Measurements from ENCODE around the gene THRAP3. TPM values are rescaled to one million over a fixed set of nuclear protein-coding genes. Genes with fewer than 3 reads are reported as not detected.

THRAP3 gene
- total and polyA plus RNA-seq, 9 of the 15 experiments (the other 6 are each of a cell fraction or from before 2014, with no cell fraction given): 66.2 to 135 (median 113) TPM

DNA sequence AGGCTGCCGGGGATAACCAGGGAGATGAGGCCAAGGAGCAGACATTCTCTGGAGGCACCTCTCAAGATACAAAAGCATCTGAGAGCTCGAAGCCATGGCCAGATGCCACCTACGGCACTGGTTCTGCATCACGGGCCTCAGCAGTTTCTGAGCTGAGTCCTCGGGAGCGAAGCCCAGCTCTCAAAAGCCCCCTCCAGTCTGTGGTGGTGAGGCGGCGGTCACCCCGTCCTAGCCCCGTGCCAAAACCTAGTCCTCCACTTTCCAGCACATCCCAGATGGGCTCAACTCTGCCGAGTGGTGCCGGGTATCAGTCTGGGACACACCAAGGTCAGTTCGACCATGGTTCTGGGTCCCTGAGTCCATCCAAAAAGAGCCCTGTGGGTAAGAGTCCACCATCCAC is 62.6 kb downstream of the THRAP3 start (continued):
- TF ChIP-seq, protein P1, sequence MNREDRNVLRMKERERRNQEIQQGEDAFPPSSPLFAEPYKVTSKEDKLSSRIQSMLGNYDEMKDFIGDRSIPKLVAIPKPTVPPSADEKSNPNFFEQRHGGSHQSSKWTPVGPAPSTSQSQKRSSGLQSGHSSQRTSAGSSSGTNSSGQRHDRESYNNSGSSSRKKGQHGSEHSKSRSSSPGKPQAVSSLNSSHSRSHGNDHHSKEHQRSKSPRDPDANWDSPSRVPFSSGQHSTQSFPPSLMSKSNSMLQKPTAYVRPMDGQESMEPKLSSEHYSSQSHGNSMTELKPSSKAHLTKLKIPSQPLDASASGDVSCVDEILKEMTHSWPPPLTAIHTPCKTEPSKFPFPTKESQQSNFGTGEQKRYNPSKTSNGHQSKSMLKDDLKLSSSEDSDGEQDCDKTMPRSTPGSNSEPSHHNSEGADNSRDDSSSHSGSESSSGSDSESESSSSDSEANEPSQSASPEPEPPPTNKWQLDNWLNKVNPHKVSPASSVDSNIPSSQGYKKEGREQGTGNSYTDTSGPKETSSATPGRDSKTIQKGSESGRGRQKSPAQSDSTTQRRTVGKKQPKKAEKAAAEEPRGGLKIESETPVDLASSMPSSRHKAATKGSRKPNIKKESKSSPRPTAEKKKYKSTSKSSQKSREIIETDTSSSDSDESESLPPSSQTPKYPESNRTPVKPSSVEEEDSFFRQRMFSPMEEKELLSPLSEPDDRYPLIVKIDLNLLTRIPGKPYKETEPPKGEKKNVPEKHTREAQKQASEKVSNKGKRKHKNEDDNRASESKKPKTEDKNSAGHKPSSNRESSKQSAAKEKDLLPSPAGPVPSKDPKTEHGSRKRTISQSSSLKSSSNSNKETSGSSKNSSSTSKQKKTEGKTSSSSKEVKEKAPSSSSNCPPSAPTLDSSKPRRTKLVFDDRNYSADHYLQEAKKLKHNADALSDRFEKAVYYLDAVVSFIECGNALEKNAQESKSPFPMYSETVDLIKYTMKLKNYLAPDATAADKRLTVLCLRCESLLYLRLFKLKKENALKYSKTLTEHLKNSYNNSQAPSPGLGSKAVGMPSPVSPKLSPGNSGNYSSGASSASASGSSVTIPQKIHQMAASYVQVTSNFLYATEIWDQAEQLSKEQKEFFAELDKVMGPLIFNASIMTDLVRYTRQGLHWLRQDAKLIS (CRISPR knock-in tag; IDR thresholded peaks at IDR 0.05): no peak
- TF ChIP-seq ZNF77 (CRISPR knock-in tag; IDR thresholded peaks at IDR 0.05): no peak
- TF ChIP-seq, protein P2, sequence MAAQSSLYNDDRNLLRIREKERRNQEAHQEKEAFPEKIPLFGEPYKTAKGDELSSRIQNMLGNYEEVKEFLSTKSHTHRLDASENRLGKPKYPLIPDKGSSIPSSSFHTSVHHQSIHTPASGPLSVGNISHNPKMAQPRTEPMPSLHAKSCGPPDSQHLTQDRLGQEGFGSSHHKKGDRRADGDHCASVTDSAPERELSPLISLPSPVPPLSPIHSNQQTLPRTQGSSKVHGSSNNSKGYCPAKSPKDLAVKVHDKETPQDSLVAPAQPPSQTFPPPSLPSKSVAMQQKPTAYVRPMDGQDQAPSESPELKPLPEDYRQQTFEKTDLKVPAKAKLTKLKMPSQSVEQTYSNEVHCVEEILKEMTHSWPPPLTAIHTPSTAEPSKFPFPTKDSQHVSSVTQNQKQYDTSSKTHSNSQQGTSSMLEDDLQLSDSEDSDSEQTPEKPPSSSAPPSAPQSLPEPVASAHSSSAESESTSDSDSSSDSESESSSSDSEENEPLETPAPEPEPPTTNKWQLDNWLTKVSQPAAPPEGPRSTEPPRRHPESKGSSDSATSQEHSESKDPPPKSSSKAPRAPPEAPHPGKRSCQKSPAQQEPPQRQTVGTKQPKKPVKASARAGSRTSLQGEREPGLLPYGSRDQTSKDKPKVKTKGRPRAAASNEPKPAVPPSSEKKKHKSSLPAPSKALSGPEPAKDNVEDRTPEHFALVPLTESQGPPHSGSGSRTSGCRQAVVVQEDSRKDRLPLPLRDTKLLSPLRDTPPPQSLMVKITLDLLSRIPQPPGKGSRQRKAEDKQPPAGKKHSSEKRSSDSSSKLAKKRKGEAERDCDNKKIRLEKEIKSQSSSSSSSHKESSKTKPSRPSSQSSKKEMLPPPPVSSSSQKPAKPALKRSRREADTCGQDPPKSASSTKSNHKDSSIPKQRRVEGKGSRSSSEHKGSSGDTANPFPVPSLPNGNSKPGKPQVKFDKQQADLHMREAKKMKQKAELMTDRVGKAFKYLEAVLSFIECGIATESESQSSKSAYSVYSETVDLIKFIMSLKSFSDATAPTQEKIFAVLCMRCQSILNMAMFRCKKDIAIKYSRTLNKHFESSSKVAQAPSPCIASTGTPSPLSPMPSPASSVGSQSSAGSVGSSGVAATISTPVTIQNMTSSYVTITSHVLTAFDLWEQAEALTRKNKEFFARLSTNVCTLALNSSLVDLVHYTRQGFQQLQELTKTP (IDR thresholded peaks at IDR 0.05; ENCODE audit: low read depth in 1 of 2, partially characterized antibody in 2 of 2): no peak
- no peak for TF ChIP-seq TFAM (CRISPR knock-in tag; conservative IDR thresholded peaks at IDR 0.05)
- TF ChIP-seq CC2D1A (IDR thresholded peaks at IDR 0.05): no peak
- TF ChIP-seq DMBX1 (CRISPR knock-in tag; IDR thresholded peaks at IDR 0.05; ENCODE audit: borderline replicate concordance): no peak
- no peak for TF ChIP-seq CHD1 (IDR thresholded peaks at IDR 0.05; ENCODE audit: low read length)
- no peak for TF ChIP-seq U2AF1 (optimal IDR thresholded peaks at IDR 0.05; ENCODE audit: low read depth, low read length)
- no peak for TF ChIP-seq ZNF316 (IDR thresholded peaks at IDR 0.05)
- TF ChIP-seq, protein P3, sequence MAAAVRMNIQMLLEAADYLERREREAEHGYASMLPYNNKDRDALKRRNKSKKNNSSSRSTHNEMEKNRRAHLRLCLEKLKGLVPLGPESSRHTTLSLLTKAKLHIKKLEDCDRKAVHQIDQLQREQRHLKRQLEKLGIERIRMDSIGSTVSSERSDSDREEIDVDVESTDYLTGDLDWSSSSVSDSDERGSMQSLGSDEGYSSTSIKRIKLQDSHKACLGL (CRISPR knock-in tag; IDR thresholded peaks at IDR 0.05; ENCODE audit: borderline replicate concordance, poor library complexity, severe bottlenecking): no peak

Data from K562 (cell line).